GM19324 (cell line): Measurements from ENCODE around the gene MRPS6.
A peak's percentile ranks its signal among the peaks of the same experiment; 100 is the strongest.

ENCODE experiments used
- ATAC-seq: cut with Tn5 transposase; IDR thresholded peaks from one replicate; pipeline ENCODE4 v1.9.1; 2021; ENCODE audit warnings: mild to moderate bottlenecking, moderate library complexity; ENCODE audit not compliant: unreplicated experiment, low FRiP score

The MRPS6 gene

DNA sequence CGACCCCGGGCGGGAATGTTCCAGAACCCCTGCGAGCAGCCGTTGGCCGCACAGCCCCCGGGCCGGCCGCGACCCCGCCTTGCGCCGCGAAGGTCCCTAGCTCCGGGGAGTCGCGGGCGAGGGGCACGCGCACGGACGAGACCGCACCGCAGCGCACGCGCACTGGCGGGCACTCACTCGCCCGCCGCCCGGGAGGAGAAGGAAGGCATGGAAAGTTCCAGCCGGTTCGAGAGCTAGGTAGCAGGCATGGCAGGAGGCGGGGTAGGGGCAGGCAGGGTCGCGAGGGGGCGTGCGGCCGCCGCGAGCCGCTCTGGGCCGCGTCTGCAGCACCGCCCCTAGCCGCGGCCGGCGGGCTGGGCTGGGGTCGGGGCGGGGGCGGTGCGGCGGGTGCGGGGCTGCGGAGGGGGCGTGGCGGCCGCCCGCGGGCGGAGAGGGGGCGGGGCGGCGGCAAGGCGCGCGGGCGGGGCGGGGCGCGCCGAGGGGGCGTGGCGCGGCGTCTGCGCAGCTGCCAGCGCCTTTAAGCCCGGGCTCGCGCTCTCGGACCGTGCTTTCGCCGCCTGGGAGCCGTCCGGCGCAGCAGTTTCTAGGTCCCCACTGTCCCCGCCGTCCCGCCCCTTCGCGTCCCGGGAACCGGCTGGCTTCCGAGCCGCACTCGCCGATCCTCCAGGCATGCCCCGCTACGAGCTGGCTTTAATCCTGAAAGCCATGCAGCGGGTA lies at the start of gene MRPS6, which contains the start of gene SLC5A3:
MRPS6 (plus strand) TSS at position 547 of the 717 bp plus-strand sequence; CDS start at position 670, 123 bp downstream.
SLC5A3 (plus strand) TSS at position 547 of the 717 bp plus-strand sequence. CDS start 21,621 bp downstream, outside the sequence.
- ATAC-seq: peak; percentile 78

DNA sequence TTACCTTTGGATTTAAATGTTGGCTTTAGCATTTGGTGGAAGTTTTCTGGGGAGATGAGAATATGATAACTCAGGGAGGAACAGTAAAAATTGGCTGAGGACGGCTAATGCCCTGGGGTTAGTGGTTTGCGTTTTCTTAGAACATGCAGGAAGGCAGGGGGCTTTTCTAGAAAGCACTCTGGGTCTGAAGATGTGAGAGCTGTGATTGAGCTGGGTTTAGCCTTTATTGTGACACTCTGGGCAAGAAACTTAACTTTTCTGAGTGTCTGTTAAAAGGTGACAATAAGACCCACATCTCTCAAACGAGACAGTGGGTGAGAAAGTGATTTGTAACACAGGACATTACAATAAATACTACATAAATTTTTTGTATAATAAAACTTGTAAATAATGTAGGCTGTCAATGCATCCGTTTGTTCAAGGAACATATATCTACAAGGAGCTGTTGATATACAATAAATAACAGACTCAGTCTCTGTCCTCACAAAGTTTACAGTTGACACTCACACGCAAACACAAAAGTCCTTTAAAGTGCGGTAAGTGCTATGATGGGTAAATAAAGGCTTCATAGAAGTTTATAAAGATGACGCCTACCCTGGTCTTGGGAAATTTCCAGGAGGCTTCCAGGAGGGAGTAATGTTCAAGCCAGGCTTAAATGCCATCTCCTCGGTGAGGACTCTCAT lies 49.5 kb upstream of the MRPS6 start:
- ATAC-seq: no peak

DNA sequence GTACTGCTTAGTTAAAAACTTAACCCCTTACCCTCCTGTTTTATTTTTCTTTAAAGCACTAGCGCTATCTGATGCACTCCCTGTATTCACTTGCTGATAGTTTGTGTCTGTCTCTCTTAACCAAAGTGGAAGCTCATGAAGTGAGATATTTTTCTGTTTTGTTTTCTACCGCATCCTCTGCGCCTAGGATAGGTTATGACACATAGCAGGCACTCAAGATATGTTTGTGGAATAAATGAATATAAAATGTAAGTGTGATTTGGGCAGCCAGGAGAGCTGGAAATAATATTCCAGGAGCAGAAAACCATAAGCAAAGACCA lies 49.0 kb upstream of the MRPS6 start:
- no peak for ATAC-seq

- ATAC-seq: no peak
These were observed 45.5 kb upstream of the MRPS6 start for GRCh38 chr21:34027721-34028461.

DNA sequence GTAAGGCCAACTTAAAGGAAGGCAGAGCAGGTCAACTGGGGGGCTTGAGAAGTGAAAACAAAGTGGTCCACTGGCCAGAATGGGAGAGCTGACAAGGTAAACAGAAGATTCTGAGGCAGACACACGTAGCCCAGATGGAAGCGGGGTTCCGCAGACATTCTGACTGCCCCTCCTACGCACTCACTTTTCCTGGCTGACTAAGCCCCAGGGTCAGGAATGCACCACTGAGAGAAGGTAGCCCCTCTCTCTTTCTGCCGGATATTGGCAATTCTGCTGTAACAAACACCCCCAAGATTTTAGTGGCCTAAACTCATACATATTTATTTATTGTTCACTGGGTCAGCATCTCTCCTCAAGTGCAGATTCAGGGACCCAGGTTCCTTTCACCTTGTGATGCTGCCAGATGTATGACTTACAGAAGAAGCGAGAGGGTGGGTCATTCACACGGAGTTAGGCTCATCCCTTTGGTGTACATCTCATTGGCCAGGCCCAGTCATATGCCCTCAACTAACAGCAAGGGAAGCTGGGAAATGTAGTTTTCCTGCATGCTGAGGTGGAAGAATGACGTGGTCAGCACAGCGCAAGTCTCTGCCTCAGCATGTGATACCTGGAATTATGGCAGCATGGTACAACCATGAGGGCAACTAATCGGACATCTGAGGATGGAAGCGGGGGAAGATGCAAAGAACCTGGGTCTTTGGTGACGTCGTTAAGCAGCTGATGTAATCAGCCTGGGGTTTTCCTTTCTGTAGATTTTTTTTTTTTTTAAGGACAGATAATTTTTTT lies 43.4 kb upstream of the MRPS6 start:
- ATAC-seq: peak; percentile 72

DNA sequence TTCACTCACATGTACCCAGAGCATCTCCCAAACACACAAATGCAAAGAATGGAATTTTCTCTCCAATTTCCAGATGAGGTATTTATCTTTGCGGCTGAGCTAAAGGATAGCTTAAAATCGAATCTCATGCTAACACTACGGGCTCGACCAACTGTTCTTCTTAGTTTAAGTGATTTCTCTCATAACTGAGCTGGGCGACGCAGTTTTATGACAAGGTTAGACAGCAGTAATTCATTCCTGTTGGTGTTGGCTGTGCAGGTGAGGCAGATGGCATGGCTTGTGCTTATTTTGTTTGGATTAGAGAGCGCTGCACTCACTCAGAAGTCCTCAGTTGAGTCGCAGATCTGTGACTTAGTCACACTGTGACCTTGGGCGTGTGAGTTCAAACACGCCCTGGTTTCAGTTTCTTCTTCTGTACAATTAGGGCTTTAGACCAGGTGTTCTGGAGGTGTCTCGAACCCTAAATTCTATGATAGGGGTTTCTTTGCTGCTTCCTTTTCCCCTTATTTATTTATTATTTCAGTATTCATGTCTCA lies 41.5 kb upstream of the MRPS6 start:
- ATAC-seq: no peak

DNA sequence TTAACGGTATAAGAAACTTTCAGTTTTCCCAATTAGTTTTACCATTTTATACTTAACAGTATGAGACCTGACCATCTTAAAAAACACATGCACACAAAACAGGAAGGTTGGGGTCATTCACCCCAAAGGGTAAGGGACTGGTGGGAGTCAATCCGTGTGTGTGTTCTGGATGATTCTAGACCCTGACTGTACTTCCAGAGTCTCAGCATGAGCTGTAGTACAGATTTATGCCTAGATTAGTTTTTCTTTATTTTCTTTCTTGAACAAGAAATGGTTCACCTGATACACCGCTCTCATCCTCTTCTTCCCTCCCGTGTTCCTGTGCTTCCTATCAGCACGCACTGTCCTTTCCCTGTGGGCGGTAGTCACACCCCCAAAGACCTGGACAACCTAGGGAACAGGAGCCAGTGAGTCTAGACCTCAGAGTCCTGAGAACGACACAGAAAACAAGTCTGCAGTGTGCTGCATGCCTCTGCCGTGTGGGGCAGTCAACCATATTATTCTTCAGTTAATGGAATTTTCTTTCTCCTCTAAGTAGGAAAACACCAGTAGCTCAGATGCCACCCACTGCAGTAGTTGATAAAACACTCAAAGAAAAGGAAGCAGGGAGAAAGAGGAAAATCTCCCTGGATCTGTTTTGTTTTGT lies 38.9 kb upstream of the MRPS6 start:
- no peak for ATAC-seq

DNA sequence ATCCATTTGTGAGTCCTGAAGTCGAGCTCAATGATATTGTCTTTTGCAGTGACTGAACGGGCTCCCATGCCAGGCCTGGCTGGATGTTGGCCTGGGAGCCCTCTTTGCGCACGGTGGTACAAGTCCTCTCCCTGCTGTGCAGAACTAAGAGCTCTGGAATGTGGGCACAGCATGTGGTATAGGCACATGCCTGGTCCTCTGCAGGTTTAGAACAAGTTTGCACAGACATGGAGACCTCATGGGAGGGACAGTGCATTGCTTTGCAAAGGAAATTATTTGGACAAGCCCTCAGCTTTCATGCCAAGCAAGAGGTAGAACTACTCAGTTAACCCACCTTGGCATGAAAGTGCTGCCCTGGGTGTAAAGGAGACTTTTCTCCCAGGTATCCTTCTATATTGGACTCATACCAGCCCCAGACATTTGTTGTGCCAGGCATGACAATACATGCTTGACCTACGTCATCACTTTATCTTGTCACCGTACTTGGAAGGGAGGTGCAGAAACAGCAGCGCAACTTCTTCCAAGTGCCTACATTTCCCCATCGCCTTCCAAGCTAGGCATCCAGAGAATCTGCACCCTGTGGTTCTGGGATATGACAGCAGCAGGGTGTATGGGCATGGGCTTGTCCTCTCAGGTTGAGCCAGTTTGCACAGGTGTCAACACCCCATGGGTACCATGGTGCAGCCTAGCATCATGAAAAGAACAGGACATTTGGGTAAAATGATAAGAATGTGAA lies 37.6 kb upstream of the MRPS6 start:
- ATAC-seq: no peak

- no peak for ATAC-seq
These were observed 36.2 kb upstream of the MRPS6 start for GRCh38 chr21:34037009-34037795.

GRCh38 chr21:34039678-34040382 lies 33.5 kb upstream of the MRPS6 start:
- ATAC-seq: no peak

GRCh38 chr21:34042735-34043134 lies 30.6 kb upstream of the MRPS6 start:
- ATAC-seq: no peak

GRCh38 chr21:34043333-34043732 lies 30.0 kb upstream of the MRPS6 start:
- no peak for ATAC-seq

DNA sequence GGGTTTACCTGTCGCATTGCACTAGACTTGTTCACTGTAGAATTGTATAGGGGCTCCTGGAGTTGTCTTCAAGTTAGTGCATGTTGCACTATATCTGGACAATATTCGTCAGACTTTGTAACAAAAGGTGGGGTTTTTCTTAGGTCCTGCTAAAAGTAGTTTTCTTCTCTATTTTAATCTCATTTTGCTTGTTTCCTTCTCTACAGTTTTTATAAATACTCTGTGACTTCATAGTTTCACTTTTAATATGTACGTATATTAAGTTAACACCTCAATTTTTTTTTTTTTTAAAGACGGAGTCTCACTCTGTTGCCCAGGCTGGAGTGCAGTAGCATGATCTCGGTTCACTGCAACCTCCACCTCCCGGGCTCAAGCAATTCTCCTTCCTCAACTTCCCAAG lies 26.5 kb upstream of the MRPS6 start:
- no peak for ATAC-seq

DNA sequence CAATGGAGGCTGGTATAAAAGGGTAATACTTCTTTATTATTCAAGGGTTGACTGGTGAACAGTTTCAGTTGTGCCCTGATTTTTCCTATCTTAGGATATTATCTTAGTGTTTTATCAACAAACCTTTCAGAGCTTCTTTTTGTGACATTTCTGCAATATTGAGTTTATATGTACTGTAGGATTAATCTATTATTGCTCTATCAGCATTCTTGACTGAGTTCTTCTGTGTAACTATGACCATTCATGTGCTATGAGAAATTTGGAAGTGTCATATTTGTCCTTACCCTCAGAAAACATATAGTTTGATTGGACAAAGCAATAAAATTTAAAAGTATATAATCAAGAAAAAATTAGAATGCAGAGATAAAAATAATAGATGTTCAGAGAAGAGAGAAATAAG lies 25.5 kb upstream of the MRPS6 start:
- ATAC-seq: no peak

DNA sequence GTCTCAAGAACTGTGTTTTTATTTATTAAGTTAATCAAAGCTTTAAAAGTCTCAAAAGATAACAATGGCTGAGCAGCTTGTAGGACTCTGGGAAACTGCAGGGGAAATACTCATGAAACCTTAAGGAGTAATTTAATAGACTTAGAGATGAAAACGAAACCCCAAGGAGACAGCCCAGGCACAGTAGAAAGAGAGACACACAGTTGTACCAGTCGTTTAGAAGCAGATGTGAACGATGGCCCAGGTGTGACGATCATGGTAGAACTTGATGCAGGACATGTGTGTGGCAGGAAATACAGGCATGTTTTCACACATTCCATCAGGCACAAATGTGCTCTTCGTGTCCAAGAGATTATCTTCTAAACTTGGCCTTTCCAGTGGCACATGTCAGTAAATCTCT lies 21.2 kb upstream of the MRPS6 start:
- no peak for ATAC-seq

DNA sequence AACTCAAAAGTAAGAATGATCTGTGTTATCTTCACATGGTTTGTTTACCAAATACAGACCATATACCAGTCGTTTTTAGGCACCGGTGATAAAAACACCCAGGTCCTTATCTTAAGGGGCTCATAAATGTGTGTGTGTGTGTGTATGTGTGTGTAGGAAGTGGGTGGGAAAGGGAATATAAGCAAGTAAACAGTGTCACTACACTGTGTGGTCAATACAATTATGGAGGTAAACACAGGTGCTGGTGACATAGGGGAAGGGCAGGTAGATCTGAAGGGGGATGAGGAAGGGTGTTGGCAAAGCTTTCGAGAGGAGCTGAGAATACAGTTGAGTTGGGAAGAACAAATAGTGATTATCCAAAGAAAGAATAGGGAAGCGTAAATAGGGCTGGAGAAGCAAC lies 19.1 kb upstream of the MRPS6 start:
- ATAC-seq: no peak

DNA sequence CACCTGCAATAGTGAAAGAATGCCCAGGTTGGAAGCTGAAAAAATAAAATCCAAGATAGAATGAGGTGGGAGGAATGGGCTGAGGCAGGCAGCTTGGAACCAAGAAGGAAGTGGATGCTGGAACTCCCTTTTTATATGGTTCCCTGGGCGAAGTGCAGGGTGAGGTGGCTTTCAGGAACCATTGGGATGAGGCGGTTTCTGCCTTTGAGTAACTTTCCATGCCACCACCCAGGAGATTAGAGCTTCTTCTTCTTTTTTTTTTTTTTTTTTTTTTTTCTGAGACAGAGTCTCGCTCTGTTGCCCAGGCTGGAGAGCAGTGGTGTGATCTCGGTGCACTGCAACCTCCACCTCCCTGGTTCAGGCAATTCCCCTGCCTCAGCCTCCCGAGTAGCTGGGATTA lies 17.8 kb upstream of the MRPS6 start:
- no peak for ATAC-seq

DNA sequence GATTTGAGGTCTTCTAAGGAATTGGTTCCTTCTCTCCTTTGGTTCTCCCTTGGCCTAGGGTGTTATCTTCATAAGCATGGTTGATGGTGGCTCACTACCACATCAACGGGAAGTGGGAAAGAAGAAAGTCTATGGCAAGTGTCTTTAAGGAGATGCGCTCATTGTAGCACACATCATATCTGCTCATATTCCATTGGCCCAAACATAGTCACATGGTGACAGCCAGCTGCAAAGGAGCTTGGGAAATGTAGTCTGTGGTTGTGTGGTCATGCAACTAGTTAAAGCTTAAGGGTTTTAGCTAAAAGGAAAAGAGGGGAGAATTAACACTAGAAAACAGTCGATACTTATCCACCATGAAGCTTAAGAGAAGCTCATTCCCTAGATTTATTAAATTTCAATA lies 11.4 kb upstream of the MRPS6 start:
- no peak for ATAC-seq
